CD14-positive monocyte (primary cell): ENCODE results near the gene CCDC134. TPM values are rescaled to one million over a fixed set of nuclear protein-coding genes. Genes with fewer than 3 reads are reported as not detected.
A peak's percentile ranks its signal among the peaks of the same experiment; 100 is the strongest.

Experiments
- DNase-seq, 3 donors: peaks; one replicate each; pipeline ENCODE4 v3.0.0-alpha.2; 2011 to 2022
- H2AFZ ChIP-seq: 2 replicates; pipeline ENCODE4 v1.6.0; 2012; ENCODE audit warnings: mild to moderate bottlenecking, low read depth, low read length, inconsistent platforms; ENCODE audit not compliant: insufficient read depth, poor library complexity, severe bottlenecking
- H3K27ac ChIP-seq, 2 donors: 1 replicate in 1 of 2; 2 replicates in 1 of 2; pipeline ENCODE4 v1.5.1; 2012 to 2013; ENCODE audit warnings: low read length in 2 of 2, control low read depth in 1 of 2, inconsistent platforms in 1 of 2, low read depth in 1 of 2, mild to moderate bottlenecking in 1 of 2
- H3K27me3 ChIP-seq, 2 donors: one replicate each; pipeline versions ENCODE4 v1.6.0 to v1.6.1; 2011 to 2013; ENCODE audit warnings: low read length in 2 of 2; ENCODE audit not compliant: control insufficient read depth in 2 of 2, insufficient read depth in 2 of 2
- H3K36me3 ChIP-seq, 2 donors: replicated peaks in 1 of 2; 1 replicate in 1 of 2; 2 replicates in 1 of 2; pipeline versions ENCODE4 v1.5.1 to v1.6.1; 2012 to 2013; ENCODE audit warnings: low read length in 2 of 2, control low read depth in 1 of 2, inconsistent platforms in 1 of 2, mild to moderate bottlenecking in 1 of 2; ENCODE audit not compliant: insufficient read depth in 2 of 2, control insufficient read depth in 1 of 2
- H3K4me1 ChIP-seq, 2 donors: 1 replicate in 1 of 2; 2 replicates in 1 of 2; pipeline versions ENCODE4 v1.5.1 to v1.6.1; 2012 to 2013; ENCODE audit warnings: low read length in 2 of 2, control low read depth in 1 of 2, inconsistent platforms in 1 of 2, mild to moderate bottlenecking in 1 of 2, moderate library complexity in 1 of 2; ENCODE audit not compliant: insufficient read depth in 2 of 2, control insufficient read depth in 1 of 2
- H3K4me2 ChIP-seq: replicated peaks from 2 replicates; pipeline ENCODE3; 2012; ENCODE audit warnings: low read length, moderate library complexity, mild to moderate bottlenecking; ENCODE audit not compliant: poor library complexity, severe bottlenecking; ENCODE audit errors: extremely low read depth
- H3K4me3 ChIP-seq, 3 experiments: fragments of 200-600 bp in 1 of 3; sonication (generic) in 1 of 3; replicated peaks in 1 of 3; 1 replicate in 2 of 3; 2 replicates in 1 of 3; pipeline ENCODE4 v1.5.1; 2011 to 2013; ENCODE audit warnings: low read length in 3 of 3, mild to moderate bottlenecking in 3 of 3, control low read depth in 2 of 3, low read depth in 2 of 3, inconsistent platforms in 1 of 3, moderate library complexity in 1 of 3
- H3K79me2 ChIP-seq: 2 replicates; pipeline ENCODE4 v1.6.0; 2012; ENCODE audit warnings: mild to moderate bottlenecking, control low read depth, inconsistent platforms, low read length, moderate library complexity; ENCODE audit not compliant: insufficient read depth
- H3K9ac ChIP-seq: 2 replicates; pipeline ENCODE4 v1.6.0; 2017; ENCODE audit warnings: low read length, mild to moderate bottlenecking; ENCODE audit not compliant: insufficient read depth, poor library complexity, severe bottlenecking
- H3K9me3 ChIP-seq, 2 donors: replicated peaks in 1 of 2; 1 replicate in 1 of 2; 2 replicates in 1 of 2; pipeline versions ENCODE4 v1.5.1 to v1.6.1; 2012 to 2013; ENCODE audit warnings: low read length in 2 of 2, control low read depth in 1 of 2; ENCODE audit not compliant: control insufficient read depth in 1 of 2, insufficient read depth in 1 of 2
- H4K20me1 ChIP-seq: 2 replicates; pipeline ENCODE4 v1.6.0; 2012; ENCODE audit warnings: mild to moderate bottlenecking, low read length, control low read depth, moderate library complexity; ENCODE audit not compliant: insufficient read depth
- H3K27ac Mint-ChIP-seq, 7 donors: one replicate each; pipeline ENCODE4 v1.8.0; 2020; ENCODE audit warnings: mild to moderate bottlenecking in 7 of 7, mixed read lengths in 7 of 7, moderate library complexity in 6 of 7, inconsistent platforms in 2 of 7
- H3K27me3 Mint-ChIP-seq, 3 donors: one replicate each; pipeline ENCODE4 v1.8.0; 2021 to 2022; ENCODE audit warnings: low read depth in 3 of 3, mild to moderate bottlenecking in 3 of 3, mixed read lengths in 3 of 3, moderate library complexity in 3 of 3, inconsistent platforms in 1 of 3
- H3K36me3 Mint-ChIP-seq, 2 donors: one replicate each; pipeline ENCODE4 v1.8.0; 2020; ENCODE audit warnings: mixed read lengths in 2 of 2, inconsistent platforms in 1 of 2, mild to moderate bottlenecking in 1 of 2
- H3K4me1 Mint-ChIP-seq: one replicate; pipeline ENCODE4 v1.8.0; 2020; ENCODE audit warnings: mild to moderate bottlenecking, mixed read lengths
- H3K4me3 Mint-ChIP-seq, 2 donors: one replicate each; pipeline ENCODE4 v1.8.0; 2020; ENCODE audit warnings: mild to moderate bottlenecking in 2 of 2, mixed read lengths in 2 of 2, moderate library complexity in 1 of 2
- H3K9me3 Mint-ChIP-seq, 7 donors: one replicate each; pipeline ENCODE4 v1.8.0; 2020 to 2022; ENCODE audit warnings: mixed read lengths in 7 of 7, mild to moderate bottlenecking in 6 of 7, moderate library complexity in 6 of 7, inconsistent platforms in 2 of 7
- CTCF ChIP-seq: fragments of 200-600 bp; IDR thresholded peaks from one replicate; pipeline ENCODE4 v1.8.0; 2022; ENCODE audit warnings: antibody characterized with exemption, mild to moderate bottlenecking
- WGBS: methylation state at CpG from one replicate; pipeline ENCODE4 v1.1.5; 2013; ENCODE audit warnings: missing lambda C conversion rate; ENCODE audit not compliant: insufficient coverage; 5-methylcytosine and 5-hydroxymethylcytosine counted together
- intact Hi-C, 2 donors: fragments of 100-400 bp; cut with micrococcal nuclease; formaldehyde crosslinking; loops; one replicate each; pipeline versions ENCODE4 v1.15.0 to v1.15.1; 2023
- polyA plus RNA-seq, 3 donors: library from polyadenylated mRNA; depleted of rRNA in 1 of 3; unstranded in 2 of 3; stranded (reverse) in 1 of 3; fragments of 300-500 nt in 2 of 3; fragments of >200 nt in 1 of 3; fragmentation: Illumina TruSeq in 2 of 3; gene quantifications; 1 replicate in 2 of 3; 2 replicates in 1 of 3; pipeline ENCODE4 v1.2.3, GENCODE V29; 2012 to 2021

Gene CCDC134
- polyA plus RNA-seq, 3 donors = 2.1 to 5.3 (median 2.4) TPM

- Histone ChIP-seq H2AFZ (no peak overlapping the region), H3K27ac (no peak overlapping the region), H3K4me2 (no peak overlapping the region), H3K36me3 (no peaks in the 10 kb centered on the region), H3K4me1 (peaks cover 17 to 28% of the 10 kb centered on the region in 2 donors), H3K9ac (no peak overlapping the region), H3K4me3 (no peak overlapping the region), H3K79me2 (no peaks in the 10 kb centered on the region), H3K9me3 (no peaks in the 10 kb centered on the region), H3K27me3 (no peaks in the 10 kb centered on the region), H4K20me1 (no peaks in the 10 kb centered on the region)
- no peak for DNase-seq
- H3K27ac Mint-ChIP-seq = peak overlapping the region in 1 of 7 donors; percentile 34
- no peak overlapping the region for H3K4me3 Mint-ChIP-seq
- intact Hi-C loops = no loop called here
- peaks cover 0 to under 1% (median 0%) of the 10 kb centered on the region in 7 donors for H3K9me3 Mint-ChIP-seq
- H3K27me3 Mint-ChIP-seq = peaks cover 0 to 5% (median 2%) of the 10 kb centered on the region in 3 donors
- H3K4me1 Mint-ChIP-seq = peaks cover 24% of the 10 kb centered on the region
- no peaks in the 10 kb centered on the region for H3K36me3 Mint-ChIP-seq
- no peak for TF ChIP-seq CTCF
Observed at GRCh38 chr22:41772645-41773044, 27.8 kb upstream of the CCDC134 start.

GRCh38 chr22:41775338-41775737 lies 25.1 kb upstream of the CCDC134 start:
- Mint-ChIP-seq H3K27me3 (peaks cover 0 to 5% (median 2%) of the 10 kb centered on the region in 3 donors), H3K27ac (peak overlapping the region in 1 of 7 donors; percentile 8), H3K9me3 (peaks cover 0 to 5% (median 2%) of the 10 kb centered on the region in 7 donors), H3K36me3 (peaks cover 0 to 7% of the 10 kb centered on the region in 2 donors), H3K4me3 (no peak overlapping the region), H3K4me1 (peaks cover 32% of the 10 kb centered on the region)
- Histone ChIP-seq H3K79me2 (no peaks in the 10 kb centered on the region), H3K36me3 (no peaks in the 10 kb centered on the region), H3K4me3 (no peak overlapping the region), H3K4me1 (peaks cover 22 to 28% of the 10 kb centered on the region in 2 donors), H3K27ac (no peak overlapping the region), H3K4me2 (no peak overlapping the region), H3K9ac (no peak overlapping the region), H4K20me1 (no peaks in the 10 kb centered on the region), H3K27me3 (no peaks in the 10 kb centered on the region), H3K9me3 (no peaks in the 10 kb centered on the region), H2AFZ (no peak overlapping the region)
- WGBS = no CpG with 5 or more reads among the region's 5 CpGs
- no peak for TF ChIP-seq CTCF
- DNase-seq = no peak
- intact Hi-C loops = no loop called here
